ENCODE results near the gene TTLL12.

Gene TTLL12

GRCh38 chr22:43186272-43187170 is at the start of gene TTLL12:
Gene TTLL12, minus strand, starts transcription at chr22:43187134. Its CDS starts 65 bp downstream, at chr22:43187069.
- DNase-seq: peak; percentile 62

GRCh38 chr22:43235445-43236409 is 48.8 kb upstream of the TTLL12 start:
- no peak for DNase-seq

GRCh38 chr22:43234264-43234988 is 47.5 kb upstream of the TTLL12 start:
- no peak for DNase-seq

- no peak for DNase-seq
Observed at GRCh38 chr22:43233529-43233928, 46.6 kb upstream of the TTLL12 start.

- DNase-seq: no peak
Observed at GRCh38 chr22:43232445-43232844, 45.5 kb upstream of the TTLL12 start.

GRCh38 chr22:43231724-43232034 is 44.7 kb upstream of the TTLL12 start:
- no peak for DNase-seq

- DNase-seq: peak; percentile 69
Observed at GRCh38 chr22:43230971-43231723, 44.2 kb upstream of the TTLL12 start.

- no peak for DNase-seq
Observed at GRCh38 chr22:43230571-43230970, 43.6 kb upstream of the TTLL12 start.

- DNase-seq: no peak
Observed at GRCh38 chr22:43228863-43229262, 41.9 kb upstream of the TTLL12 start.

- peak; percentile 29 for DNase-seq
Observed at GRCh38 chr22:43228330-43228729, 41.4 kb upstream of the TTLL12 start.

- no peak for DNase-seq
Observed at GRCh38 chr22:43227239-43227630, 40.3 kb upstream of the TTLL12 start.

GRCh38 chr22:43226377-43227238 is 39.7 kb upstream of the TTLL12 start:
- no peak for DNase-seq

- no peak for DNase-seq
Observed at GRCh38 chr22:43225609-43226008, 38.7 kb upstream of the TTLL12 start.

GRCh38 chr22:43222987-43223386 is 36.1 kb upstream of the TTLL12 start:
- DNase-seq: no peak

GRCh38 chr22:43222262-43222661 is 35.3 kb upstream of the TTLL12 start:
- no peak for DNase-seq

- no peak for DNase-seq
Observed at GRCh38 chr22:43220625-43221380, 33.9 kb upstream of the TTLL12 start.

GRCh38 chr22:43218786-43219185 is 31.9 kb upstream of the TTLL12 start:
- DNase-seq: no peak

GRCh38 chr22:43217285-43218030 is 30.5 kb upstream of the TTLL12 start:
- DNase-seq: no peak

- no peak for DNase-seq
Observed at GRCh38 chr22:43216738-43217137, 29.8 kb upstream of the TTLL12 start.

GRCh38 chr22:43213962-43214361 is 27.0 kb upstream of the TTLL12 start:
- no peak for DNase-seq
